ENCODE measurements around the gene SHOC2. TPM values are rescaled to one million over a fixed set of nuclear protein-coding genes. Genes with fewer than 3 reads are reported as not detected.

The SHOC2 gene
- total and polyA plus RNA-seq, 2 experiments from 2014 or later = 23.3 to 33.3 TPM

- TF ChIP-seq REST (IDR thresholded peaks at IDR 0.05; ENCODE audit: unreplicated experiment) (no peak), ZNF114 (CRISPR knock-in tag; IDR thresholded peaks at IDR 0.05) (no peak), NANOG (IDR thresholded peaks at IDR 0.05; ENCODE audit: borderline replicate concordance) (no peak), ETS1 (IDR thresholded peaks at IDR 0.05) (no peak), POLR2AphosphoS5 (IDR thresholded peaks at IDR 0.05; ENCODE audit: low read depth) (no peak), EZH2 (IDR thresholded peaks at IDR 0.05; ENCODE audit: low read depth, unreplicated experiment) (no peak), JUNB (IDR thresholded peaks at IDR 0.05; ENCODE audit: unreplicated experiment) (no peak), ZNF331 (CRISPR knock-in tag; IDR thresholded peaks at IDR 0.05; ENCODE audit: low read depth) (no peak), EZH2phosphoT487 (IDR thresholded peaks at IDR 0.05; ENCODE audit: unreplicated experiment) (no peak)
These were observed 22.2 kb upstream of the SHOC2 start (continued) for GRCh38 chr10:110897184-110897583.

DNA sequence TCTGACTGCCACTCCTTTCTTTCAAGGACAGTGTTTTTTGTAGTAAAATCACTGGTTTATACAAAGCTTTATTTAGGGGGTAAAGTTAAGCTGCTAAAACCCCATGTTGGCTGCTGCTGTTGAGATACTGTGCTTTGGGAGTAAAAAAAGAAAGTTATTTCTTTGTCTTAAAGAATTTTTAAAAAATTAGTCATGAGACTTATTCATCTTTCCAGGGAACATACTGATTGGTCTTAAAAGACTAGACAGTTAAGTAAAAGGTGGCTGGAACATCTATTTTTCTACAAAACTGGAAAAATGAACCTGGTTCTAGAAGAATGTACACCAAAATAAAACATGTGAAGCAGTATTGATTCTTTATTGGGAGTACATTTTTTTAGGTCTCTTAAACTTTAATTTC is 21.0 kb upstream of the SHOC2 start:
- no peak for DNase-seq (ENCODE audit: low spot score)
- no peak overlapping the region for H3K4me2 ChIP-seq
- no peak for TF ChIP-seq ZNF331 (CRISPR knock-in tag; IDR thresholded peaks at IDR 0.05; ENCODE audit: low read depth)
- no peak for TF ChIP-seq POLR2AphosphoS5 (IDR thresholded peaks at IDR 0.05; ENCODE audit: low read depth)
- no peak for TF ChIP-seq CREB1 (CRISPR knock-in tag; IDR thresholded peaks at IDR 0.05; ENCODE audit: low read depth)
- TF ChIP-seq NANOG (IDR thresholded peaks at IDR 0.05; ENCODE audit: borderline replicate concordance) = no peak
- TF ChIP-seq STAT1 (IDR thresholded peaks at IDR 0.05; ENCODE audit: unreplicated experiment) = no peak
- no peak for TF ChIP-seq JUNB (IDR thresholded peaks at IDR 0.05; ENCODE audit: unreplicated experiment)
- no peak for TF ChIP-seq REST (IDR thresholded peaks at IDR 0.05; ENCODE audit: unreplicated experiment)

More for the DNA sequence above, 21.0 kb upstream of the SHOC2 start:
- Histone ChIP-seq H3K36me3 (ENCODE audit: insufficient read depth) (no peaks in the 10 kb centered on the region), H3K79me2 (replicated peaks; ENCODE audit: insufficient read depth) (no peaks in the 10 kb centered on the region), H3K9me2 (ENCODE audit: insufficient read depth) (no peaks in the 10 kb centered on the region), H2AFZ (no peak overlapping the region), H3K27ac (ENCODE audit: low read depth) (no peak overlapping the region), H3K27me3 (ENCODE audit: insufficient read depth) (no peaks in the 10 kb centered on the region), H3K4me3 (no peak overlapping the region), H4K20me1 (replicated peaks; ENCODE audit: insufficient read depth) (no peaks in the 10 kb centered on the region), H3K4me1 (ENCODE audit: insufficient read depth) (no peaks in the 10 kb centered on the region), H3F3A (replicated peaks; ENCODE audit: low read depth) (no peaks in the 10 kb centered on the region)
- Mint-ChIP-seq H3K27me3 (ENCODE audit: insufficient read depth, low read depth, poor library complexity) (no peaks in the 10 kb centered on the region), H3K4me1 (peaks cover 7% of the 10 kb centered on the region; the same call in 2 of the 3 replicates), H3K4me3 (no peak overlapping the region), H3K9me3 (no peaks in the 10 kb centered on the region), H3K36me3 (ENCODE audit: low read depth) (no peaks in the 10 kb centered on the region; the same call in 2 of the 3 replicates), H3K27ac (no peak overlapping the region)
- no peak for ATAC-seq
